Inflammatory macrophage treated with lipopolysaccharide for 1 hour (primary cell): ENCODE measurements around the gene PTGR2.
A peak's percentile ranks its signal among the peaks of the same experiment; 100 is the strongest.
"Not testable (repeated sequence)": the region's sequence is repeated elsewhere in the genome, so short reads cannot be mapped to it uniquely, and the experiment has no call there.

Experiments used
- DNase-seq, 2 donors: peaks; one replicate each; pipeline ENCODE4 v3.0.0-alpha.2; 2020 to 2022

The PTGR2 gene

GRCh38 chr14:73833530-73834260, 17.9 kb upstream of the PTGR2 start:
- DNase-seq: no peak

- DNase-seq: no peak
Observed at GRCh38 chr14:73834261-73834625, 17.4 kb upstream of the PTGR2 start.

- not testable (repeated sequence) for DNase-seq
Observed at GRCh38 chr14:73838293-73839034, 13.2 kb upstream of the PTGR2 start.

- DNase-seq: no peak
Observed at GRCh38 chr14:73842201-73842600, 9.4 kb upstream of the PTGR2 start.

- peak; percentile 54 to 55 for DNase-seq
Observed at GRCh38 chr14:73842851-73843250, 8.8 kb upstream of the PTGR2 start.

- DNase-seq: peak; percentile 14 to 17
Observed at GRCh38 chr14:73843296-73843695, 8.3 kb upstream of the PTGR2 start.

GRCh38 chr14:73846947-73847346, 4.7 kb upstream of the PTGR2 start:
- no peak for DNase-seq

GRCh38 chr14:73851000-73851399, 631 bp upstream of the PTGR2 start:
- DNase-seq: no peak

- no peak for DNase-seq
Observed at GRCh38 chr14:73859145-73859544, 7.5 kb downstream of the PTGR2 start.

- DNase-seq: no peak
Observed at GRCh38 chr14:73861073-73861472, 9.4 kb downstream of the PTGR2 start.

GRCh38 chr14:73862480-73862879, 10.8 kb downstream of the PTGR2 start:
- DNase-seq: no peak

GRCh38 chr14:73863209-73863608, 11.6 kb downstream of the PTGR2 start:
- no peak for DNase-seq

- DNase-seq: no peak
Observed at GRCh38 chr14:73865534-73866113, 14.0 kb downstream of the PTGR2 start.

GRCh38 chr14:73869754-73870153, 18.1 kb downstream of the PTGR2 start:
- DNase-seq: not testable (repeated sequence)

- DNase-seq: no peak
Observed at GRCh38 chr14:73870525-73871235, 19.0 kb downstream of the PTGR2 start.

GRCh38 chr14:73873660-73874059, 22.0 kb downstream of the PTGR2 start:
- DNase-seq: no peak

GRCh38 chr14:73877790-73878189, 26.2 kb downstream of the PTGR2 start:
- DNase-seq: no peak

- DNase-seq: no peak
Observed at GRCh38 chr14:73878436-73878835, 26.8 kb downstream of the PTGR2 start.

- no peak for DNase-seq
Observed at GRCh38 chr14:73879027-73879426, 27.4 kb downstream of the PTGR2 start.

- no peak for DNase-seq
Observed at GRCh38 chr14:73884438-73885190, 33.0 kb downstream of the PTGR2 start.

GRCh38 chr14:73886449-73887317, 35.1 kb downstream of the PTGR2 start, which contains the start of gene ZNF410:
TSS of gene ZNF410 (plus strand) at chr14:73886859. CDS start at chr14:73892176, 5,317 bp downstream.
- DNase-seq: peak; percentile 98 to 99

GRCh38 chr14:73887318-73887616, 35.6 kb downstream of the PTGR2 start:
- DNase-seq: peak in 1 of 2 donors; percentile 7
